ENCODE measurements around the gene RELB.

The RELB gene

GRCh38 chr19:45076029-45076850 lies 75.0 kb downstream of the RELB start, which contains the start of gene ZNF296:
Gene ZNF296 (minus strand): TSS chr19:45076478. CDS start chr19:45076373, 105 bp downstream.
- peak within 1 kb of the TSS; percentile 76 for H3K27ac ChIP-seq (ENCODE audit: low read length)
- H3K9me2 ChIP-seq (replicated peaks; ENCODE audit: insufficient read depth, low read length): no peaks in the 10 kb centered on the region
- H3K79me2 ChIP-seq (ENCODE audit: low read length): peaks cover 70% of the 10 kb centered on the region
- no peaks in the 10 kb centered on the region for H3K27me3 ChIP-seq (replicated peaks; ENCODE audit: insufficient read depth, low read length)
- H4K20me1 ChIP-seq (ENCODE audit: insufficient read depth, low read length): peaks cover 11% of the 10 kb centered on the region; the same call in 1 of the 2 replicates
- peaks cover 30% of the 10 kb centered on the region for H3F3A ChIP-seq (ENCODE audit: insufficient read depth, low read length)
- peak within 1 kb of the TSS; percentile 94 for H3K9ac ChIP-seq (ENCODE audit: low read length)
- DNase-seq: peak; percentile 94
- H2AFZ ChIP-seq (ENCODE audit: low read length): peak within 1 kb of the TSS; percentile 44; the same call in 1 of the 2 replicates
- H3K4me2 ChIP-seq (ENCODE audit: low read depth, low read length): peak within 1 kb of the TSS; percentile 77
- H3K9me3 ChIP-seq (replicated peaks; ENCODE audit: insufficient read depth, low read length): no peaks in the 10 kb centered on the region
- TF ChIP-seq EZH2 (optimal IDR thresholded peaks at IDR 0.05; ENCODE audit: low read depth, low read length): no peak
- no peak for TF ChIP-seq EZH2phosphoT487 (IDR thresholded peaks at IDR 0.05; ENCODE audit: low read length)
- TF ChIP-seq CTCF (IDR thresholded peaks at IDR 0.05; ENCODE audit: low read length): no peak
- H3K4me1 ChIP-seq (ENCODE audit: low read length): peaks cover 18% of the 10 kb centered on the region
- peak within 1 kb of the TSS; percentile 91 for H3K4me3 ChIP-seq (ENCODE audit: low read length)
- peaks cover 10% of the 10 kb centered on the region for H3K36me3 ChIP-seq (replicated peaks; ENCODE audit: insufficient read depth, low read length)

- peak overlapping the region; percentile 37; the same call in 1 of the 2 replicates for H3K9ac ChIP-seq (ENCODE audit: low read length)
- peaks cover 18% of the 10 kb centered on the region for H3K4me1 ChIP-seq (ENCODE audit: low read length)
- H4K20me1 ChIP-seq (ENCODE audit: insufficient read depth, low read length): peaks cover 4% of the 10 kb centered on the region; the same call in 1 of the 2 replicates
- TF ChIP-seq EZH2phosphoT487 (IDR thresholded peaks at IDR 0.05; ENCODE audit: low read length) (no peak), CTCF (IDR thresholded peaks at IDR 0.05; ENCODE audit: low read length) (no peak), EZH2 (optimal IDR thresholded peaks at IDR 0.05; ENCODE audit: low read depth, low read length) (no peak)
- H3K36me3 ChIP-seq (replicated peaks; ENCODE audit: insufficient read depth, low read length): peaks cover 10% of the 10 kb centered on the region; the same call in 1 of the 2 replicates
- peaks cover 25% of the 10 kb centered on the region for H3F3A ChIP-seq (ENCODE audit: insufficient read depth, low read length)
- DNase-seq: no peak
- no peaks in the 10 kb centered on the region for H3K27me3 ChIP-seq (replicated peaks; ENCODE audit: insufficient read depth, low read length)
- H3K9me3 ChIP-seq (replicated peaks; ENCODE audit: insufficient read depth, low read length): no peaks in the 10 kb centered on the region
- peak overlapping the region; percentile 46 for H3K4me3 ChIP-seq (ENCODE audit: low read length)
- H3K79me2 ChIP-seq (ENCODE audit: low read length): peaks cover 70% of the 10 kb centered on the region
- 0 out of 2 replicates have a peak overlapping the region, but pooled peaks have one; percentile 44 for H2AFZ ChIP-seq (ENCODE audit: low read length)
- peak overlapping the region; percentile 77 for H3K4me2 ChIP-seq (ENCODE audit: low read depth, low read length)
- peak overlapping the region; percentile 76; the same call in 1 of the 2 replicates for H3K27ac ChIP-seq (ENCODE audit: low read length)
- H3K9me2 ChIP-seq (replicated peaks; ENCODE audit: insufficient read depth, low read length): no peaks in the 10 kb centered on the region
These were observed 75.8 kb downstream of the RELB start for GRCh38 chr19:45076851-45077730.

- peak overlapping the region; percentile 26; the same call in 1 of the 2 replicates for H3K27ac ChIP-seq (ENCODE audit: low read length)
- peak overlapping the region; percentile 99 for H3K4me2 ChIP-seq (ENCODE audit: low read depth, low read length)
- H3K4me1 ChIP-seq (ENCODE audit: low read length): peaks cover 18% of the 10 kb centered on the region
- no peaks in the 10 kb centered on the region for H3K27me3 ChIP-seq (replicated peaks; ENCODE audit: insufficient read depth, low read length)
- peaks cover 25% of the 10 kb centered on the region for H3F3A ChIP-seq (ENCODE audit: insufficient read depth, low read length)
- H3K9ac ChIP-seq (ENCODE audit: low read length): peak overlapping the region; percentile 93
- peaks cover 70% of the 10 kb centered on the region for H3K79me2 ChIP-seq (ENCODE audit: low read length)
- peak overlapping the region; percentile 43 for H2AFZ ChIP-seq (ENCODE audit: low read length)
- H3K9me3 ChIP-seq (replicated peaks; ENCODE audit: insufficient read depth, low read length): no peaks in the 10 kb centered on the region
- no peak for DNase-seq
- peak overlapping the region; percentile 95 for H3K4me3 ChIP-seq (ENCODE audit: low read length)
- TF ChIP-seq CTCF (IDR thresholded peaks at IDR 0.05; ENCODE audit: low read length) (no peak), EZH2phosphoT487 (IDR thresholded peaks at IDR 0.05; ENCODE audit: low read length) (no peak), EZH2 (optimal IDR thresholded peaks at IDR 0.05; ENCODE audit: low read depth, low read length) (no peak)
- no peaks in the 10 kb centered on the region for H4K20me1 ChIP-seq (ENCODE audit: insufficient read depth, low read length)
- peaks cover 5% of the 10 kb centered on the region; the same call in 1 of the 2 replicates for H3K36me3 ChIP-seq (replicated peaks; ENCODE audit: insufficient read depth, low read length)
- H3K9me2 ChIP-seq (replicated peaks; ENCODE audit: insufficient read depth, low read length): no peaks in the 10 kb centered on the region
These were observed 77.3 kb downstream of the RELB start for GRCh38 chr19:45078390-45079062.
